ENCODE data around the gene AREG.
A peak's percentile ranks its signal among the peaks of the same experiment; 100 is the strongest.
"Not testable (repeated sequence)": the region's sequence is repeated elsewhere in the genome, so short reads cannot be mapped to it uniquely, and the experiment has no call there.

Gene AREG, protein sequence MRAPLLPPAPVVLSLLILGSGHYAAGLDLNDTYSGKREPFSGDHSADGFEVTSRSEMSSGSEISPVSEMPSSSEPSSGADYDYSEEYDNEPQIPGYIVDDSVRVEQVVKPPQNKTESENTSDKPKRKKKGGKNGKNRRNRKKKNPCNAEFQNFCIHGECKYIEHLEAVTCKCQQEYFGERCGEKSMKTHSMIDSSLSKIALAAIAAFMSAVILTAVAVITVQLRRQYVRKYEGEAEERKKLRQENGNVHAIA

DNA sequence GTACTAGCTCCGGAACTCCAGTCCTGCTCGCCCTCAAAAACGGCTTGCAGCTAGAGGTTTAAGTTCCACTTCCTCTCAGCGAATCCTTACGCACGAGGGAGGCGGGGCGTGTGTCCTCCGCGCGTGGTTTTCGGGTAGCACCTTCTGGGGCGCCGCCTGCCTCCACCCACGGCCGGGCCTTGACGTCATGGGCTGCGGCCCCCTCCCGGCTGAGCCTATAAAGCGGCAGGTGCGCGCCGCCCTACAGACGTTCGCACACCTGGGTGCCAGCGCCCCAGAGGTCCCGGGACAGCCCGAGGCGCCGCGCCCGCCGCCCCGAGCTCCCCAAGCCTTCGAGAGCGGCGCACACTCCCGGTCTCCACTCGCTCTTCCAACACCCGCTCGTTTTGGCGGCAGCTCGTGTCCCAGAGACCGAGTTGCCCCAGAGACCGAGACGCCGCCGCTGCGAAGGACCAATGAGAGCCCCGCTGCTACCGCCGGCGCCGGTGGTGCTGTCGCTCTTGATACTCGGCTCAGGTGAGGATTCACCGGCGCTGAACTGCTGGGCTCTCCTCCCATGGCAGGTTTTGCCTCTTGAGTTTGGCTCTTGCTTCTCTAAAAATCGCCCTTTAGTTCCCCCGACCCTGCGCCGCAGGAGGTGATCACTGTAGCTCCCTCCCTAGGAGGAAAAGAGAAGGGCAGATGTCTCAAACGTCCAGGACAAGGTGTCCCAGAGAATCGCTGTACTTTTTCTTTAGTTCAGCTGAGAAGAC is at the start of gene AREG:
AREG (plus strand) TSS at position 246 of the 752 bp plus-strand sequence; CDS start at position 456, 210 bp downstream.
- DNase-seq = peak; percentile 73

DNA sequence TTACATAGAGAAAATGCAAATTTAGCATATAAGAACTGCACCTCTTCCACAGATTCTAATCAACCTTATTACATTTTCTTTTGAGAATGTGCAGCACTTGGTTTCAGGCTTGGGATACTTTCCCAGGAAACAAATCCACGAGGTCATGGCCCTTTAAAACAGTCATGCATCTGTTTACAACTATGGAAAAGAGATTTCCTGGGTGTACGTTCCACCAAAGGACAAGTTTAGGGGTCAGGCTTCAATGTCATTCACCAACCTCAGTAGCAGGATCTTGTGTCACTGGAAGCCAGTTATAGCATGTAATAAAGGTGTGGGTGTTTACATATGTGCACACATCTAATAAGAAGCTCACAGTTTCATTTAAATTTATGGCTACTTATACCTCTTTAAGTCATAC is 49.3 kb upstream of the AREG start:
- no peak for DNase-seq

DNA sequence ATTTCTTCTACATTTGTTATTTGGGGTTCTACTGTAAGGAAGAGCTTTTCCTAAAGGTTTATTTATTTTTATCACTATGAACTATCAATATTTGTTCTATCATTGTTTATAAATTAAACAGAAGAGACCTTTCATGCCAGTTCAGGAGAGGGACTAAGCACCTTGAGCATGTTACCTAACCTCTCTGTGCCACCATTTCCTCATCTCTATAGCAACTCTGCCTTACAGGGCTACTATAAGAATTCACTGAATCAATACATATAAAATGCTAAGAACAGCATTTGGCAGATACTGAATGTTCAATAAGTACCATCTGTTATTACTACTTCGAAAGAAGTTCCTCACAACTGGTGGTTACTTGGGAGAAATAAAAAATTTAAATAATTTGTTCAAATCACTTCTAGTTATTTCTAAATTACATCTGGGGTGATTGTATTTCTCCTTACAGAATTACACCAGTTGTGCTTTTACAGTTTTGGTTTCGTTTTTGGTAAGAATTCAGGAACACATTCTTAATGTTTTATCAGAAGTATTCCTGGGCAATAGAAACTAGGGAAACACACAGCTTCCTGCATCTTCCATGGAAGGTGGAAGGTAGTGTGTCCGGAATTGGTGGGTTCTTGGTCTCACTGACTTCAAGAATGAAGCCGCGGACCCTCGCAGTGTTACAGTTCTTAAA is 47.0 kb upstream of the AREG start:
- DNase-seq = no peak

DNA sequence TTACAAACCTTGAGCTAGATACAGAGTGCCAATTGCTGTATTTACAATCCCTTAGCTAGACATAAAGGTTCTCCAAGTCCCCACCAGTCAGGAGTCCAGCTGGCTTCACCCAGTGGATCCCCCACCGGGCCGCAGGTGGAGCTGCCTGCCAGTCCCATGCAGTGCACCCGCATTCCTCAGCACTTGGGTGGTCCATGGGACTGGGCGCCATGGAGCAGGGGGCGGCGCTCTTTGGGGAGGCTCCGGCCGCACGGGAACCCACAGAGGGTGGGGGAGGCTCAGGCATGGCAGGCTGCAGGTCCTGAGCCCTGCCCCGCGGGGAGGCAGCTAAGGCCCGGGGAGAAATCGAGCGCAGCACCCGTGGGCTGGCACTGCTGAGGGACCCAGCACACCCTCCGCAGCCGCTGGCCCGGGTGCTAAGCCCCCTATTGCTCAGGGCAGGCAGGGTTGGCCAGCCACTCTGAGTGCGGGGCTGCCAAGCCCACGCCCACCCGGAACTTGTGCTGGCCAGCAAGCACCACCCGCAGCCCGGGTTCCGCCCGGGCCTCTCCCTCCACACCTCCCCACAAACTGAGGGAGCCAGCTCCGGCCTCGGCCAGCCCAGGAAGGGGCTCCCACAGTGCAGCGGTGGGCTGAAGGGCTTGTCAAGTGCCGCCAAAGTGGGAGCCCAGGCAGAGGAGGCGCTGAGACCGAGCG is 45.9 kb upstream of the AREG start:
- not testable (repeated sequence) for DNase-seq

DNA sequence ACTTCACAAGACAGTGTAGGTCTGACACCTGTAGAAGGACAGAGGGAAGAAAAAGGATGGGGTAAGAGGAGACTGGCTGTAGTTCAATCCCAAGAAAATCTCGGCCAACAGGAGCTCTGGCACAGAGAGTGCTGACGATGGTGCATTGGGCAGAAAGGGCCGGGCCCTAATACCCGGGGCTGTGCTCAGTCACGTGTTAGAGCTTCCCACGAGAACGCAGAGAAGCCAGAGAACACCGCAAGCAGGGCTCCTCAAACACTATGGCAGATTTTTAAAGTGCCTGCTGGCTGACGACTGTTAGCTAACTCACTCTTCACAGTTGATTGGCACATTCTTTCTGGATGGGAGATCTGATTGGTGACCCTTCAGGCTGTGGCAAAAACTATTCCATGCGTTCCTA is 44.5 kb upstream of the AREG start:
- DNase-seq = no peak

DNA sequence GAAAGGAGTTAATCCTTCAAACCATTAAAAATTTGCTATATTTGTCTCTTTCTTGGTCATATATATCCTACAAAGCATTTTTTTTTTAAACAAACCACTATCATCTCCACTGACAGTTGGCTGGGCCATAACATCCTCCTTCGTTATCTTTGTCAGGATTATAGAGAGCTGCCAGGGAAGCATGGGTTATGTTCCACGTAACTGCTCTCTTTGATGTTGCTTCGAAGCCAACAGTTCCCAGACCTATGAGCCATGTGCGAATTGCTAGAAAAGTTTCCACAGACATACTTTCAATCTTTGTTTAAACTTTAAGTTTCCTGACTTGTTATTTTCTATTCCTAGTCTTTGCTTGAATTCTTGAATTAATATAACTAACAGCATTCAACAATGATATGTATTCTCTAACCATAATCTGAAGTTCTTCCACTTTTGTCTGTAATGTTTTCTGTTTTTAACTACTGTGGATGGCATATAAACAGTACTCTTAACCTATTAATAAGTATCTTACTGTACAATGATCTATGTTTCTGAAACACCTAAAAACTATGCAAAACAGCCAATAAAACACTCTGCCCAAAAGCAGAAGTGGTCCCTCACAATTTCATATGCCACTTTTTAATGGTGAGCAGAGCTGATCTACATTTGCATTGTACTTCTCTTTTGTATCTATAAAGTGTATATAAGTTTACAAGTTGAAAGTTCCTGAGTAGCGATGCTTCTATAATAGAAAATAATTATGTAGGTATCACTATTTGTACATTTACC is 42.1 kb upstream of the AREG start:
- no peak for DNase-seq

DNA sequence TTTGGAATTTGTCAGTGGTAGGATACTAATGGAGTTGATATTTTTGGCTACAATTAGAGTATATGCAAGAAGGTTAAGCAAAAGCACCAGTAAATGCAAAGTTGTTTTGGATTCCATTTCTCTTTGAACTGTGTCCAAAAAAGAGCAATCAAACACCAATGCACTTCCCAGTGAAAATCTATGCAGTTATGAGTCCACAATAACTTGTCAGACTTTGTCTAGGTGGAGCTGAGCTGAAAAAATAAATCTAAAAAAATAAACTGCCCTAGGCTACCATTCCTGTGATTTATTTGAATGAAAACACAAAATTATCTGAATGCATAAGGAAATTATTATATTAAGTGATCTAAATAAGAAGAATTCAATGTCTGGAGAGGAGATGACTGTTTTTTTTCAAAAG is 37.0 kb upstream of the AREG start:
- DNase-seq = no peak

DNA sequence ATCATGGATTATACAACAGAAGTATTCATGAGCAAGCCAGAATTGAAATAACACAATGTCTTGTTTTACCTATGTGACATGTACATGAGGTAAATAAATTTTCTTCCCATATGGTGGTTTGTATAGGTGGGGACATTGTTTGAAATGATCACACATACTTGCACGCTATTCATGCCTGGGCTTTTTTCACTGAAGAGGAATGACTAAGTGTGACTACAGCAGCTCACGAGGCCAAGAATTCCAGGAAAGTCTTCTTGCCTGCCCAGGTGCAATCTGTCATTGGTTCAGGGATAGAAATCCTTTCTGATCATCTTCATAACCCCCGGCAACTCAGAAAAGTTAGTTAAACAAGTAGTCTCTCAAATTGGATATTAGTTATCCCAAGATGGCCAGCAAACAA is 36.3 kb upstream of the AREG start:
- no peak for DNase-seq

DNA sequence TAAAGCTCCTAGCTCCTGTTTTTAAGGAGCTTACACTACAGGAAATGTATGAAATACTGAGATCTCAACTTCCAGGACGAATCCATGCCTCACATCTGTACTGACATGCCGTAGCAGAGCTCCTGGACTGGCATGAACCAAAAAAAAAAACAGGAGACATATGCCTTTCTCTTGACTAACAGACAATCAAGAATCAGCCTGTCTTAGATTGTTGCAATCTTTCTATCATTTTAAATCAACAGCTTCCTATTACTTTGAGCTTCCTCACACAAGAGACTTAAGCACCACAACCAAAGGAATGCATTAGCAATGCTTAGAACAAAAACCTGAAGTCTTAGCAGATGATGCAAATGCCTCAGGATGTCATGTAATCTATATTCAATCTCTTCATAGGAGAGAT is 34.7 kb upstream of the AREG start:
- no peak for DNase-seq

DNA sequence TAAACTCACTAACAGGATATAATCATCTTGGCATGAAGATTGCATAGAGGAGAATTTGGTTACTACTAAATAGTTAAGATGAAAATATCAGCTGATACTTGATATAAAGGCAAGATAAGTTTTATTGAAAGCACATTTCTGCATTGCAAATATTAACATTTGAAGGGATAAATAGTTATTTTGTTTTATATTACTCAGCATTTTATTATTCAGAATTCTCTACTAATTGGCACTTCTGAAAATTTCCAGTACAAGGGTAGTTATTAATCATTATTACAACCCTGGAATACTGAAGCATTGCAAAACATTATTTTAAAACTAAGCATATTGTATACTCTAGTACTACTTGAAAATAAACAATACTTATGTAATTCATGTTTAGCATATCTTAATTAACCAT is 32.7 kb upstream of the AREG start:
- DNase-seq = no peak

DNA sequence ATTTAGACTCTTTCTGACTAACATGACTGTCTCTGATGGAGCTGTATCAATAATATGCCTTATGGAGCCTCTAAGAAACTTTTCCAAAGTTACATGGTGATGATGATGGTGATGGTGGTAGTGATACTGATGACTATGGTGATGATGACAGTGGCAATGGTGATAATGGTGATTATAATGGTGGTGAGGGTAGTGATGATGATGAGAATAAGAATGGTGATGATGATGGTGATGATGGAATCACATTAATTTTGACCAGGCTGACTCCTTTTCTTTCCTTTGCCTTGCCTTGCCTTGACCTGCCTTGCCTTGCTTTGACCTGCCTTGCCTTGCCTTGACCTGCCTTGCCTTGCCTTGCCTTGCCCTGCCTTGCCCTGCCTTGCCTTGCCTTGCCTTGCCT is 31.7 kb upstream of the AREG start:
- DNase-seq = no peak

DNA sequence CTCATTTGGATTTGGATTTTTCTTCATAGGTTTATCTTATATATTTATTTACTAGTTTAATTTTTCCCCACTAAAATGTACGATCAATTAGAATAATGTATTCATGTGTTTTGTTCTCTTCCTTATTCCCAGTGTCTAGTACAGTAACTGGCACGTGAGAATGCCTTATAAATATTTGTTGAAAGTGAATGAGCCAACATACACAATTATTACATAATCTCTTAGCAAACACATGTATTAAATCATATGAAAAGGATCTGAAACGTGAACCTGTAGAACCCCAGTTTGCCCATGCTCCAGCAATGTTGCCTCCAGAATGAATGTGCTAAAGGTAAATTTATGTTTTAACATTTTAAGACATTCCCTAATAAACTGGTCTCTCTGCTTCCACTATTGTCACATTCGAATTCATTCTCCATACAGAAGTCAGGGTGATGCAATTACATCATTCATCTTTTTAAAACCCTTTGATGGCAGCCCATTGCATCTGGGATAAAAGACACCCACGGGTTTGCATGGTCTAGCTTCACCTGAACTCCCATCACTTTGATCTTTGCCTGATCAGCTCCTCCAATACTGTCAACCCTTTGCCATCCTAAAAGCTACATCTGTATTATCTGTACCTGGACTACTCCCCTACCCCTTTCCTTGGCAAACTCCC is 30.7 kb upstream of the AREG start:
- DNase-seq = no peak

DNA sequence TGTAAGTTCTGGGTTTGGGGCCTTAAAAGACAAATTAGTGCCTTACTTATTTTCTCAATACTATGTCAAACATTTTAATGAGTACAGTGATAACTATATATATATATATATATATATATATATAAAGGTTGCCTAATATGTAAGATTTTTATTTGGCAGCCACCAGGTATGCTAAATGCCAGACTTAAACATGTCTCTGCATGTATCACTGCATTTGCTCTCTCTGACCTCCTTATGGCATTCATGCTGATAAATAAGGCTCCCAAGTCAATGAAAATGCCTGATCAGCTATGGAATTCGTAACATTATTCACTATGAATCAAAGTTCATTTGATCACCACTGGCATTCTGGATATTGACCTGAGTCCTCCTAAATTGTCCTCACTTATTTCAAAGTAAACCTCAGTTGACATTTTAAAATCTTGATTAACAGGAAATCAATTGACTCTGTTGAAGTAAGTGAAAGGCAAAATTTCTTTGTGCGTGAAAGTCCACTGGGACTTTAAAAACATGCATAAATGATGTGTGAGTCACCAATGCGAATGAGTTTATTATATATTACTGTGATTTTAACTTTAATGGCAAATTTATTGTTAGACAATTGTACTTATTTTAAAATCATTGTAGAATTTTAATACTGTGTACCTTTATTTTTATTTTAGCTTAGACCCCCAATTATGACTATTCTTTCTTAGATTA is 29.2 kb upstream of the AREG start:
- DNase-seq = no peak

DNA sequence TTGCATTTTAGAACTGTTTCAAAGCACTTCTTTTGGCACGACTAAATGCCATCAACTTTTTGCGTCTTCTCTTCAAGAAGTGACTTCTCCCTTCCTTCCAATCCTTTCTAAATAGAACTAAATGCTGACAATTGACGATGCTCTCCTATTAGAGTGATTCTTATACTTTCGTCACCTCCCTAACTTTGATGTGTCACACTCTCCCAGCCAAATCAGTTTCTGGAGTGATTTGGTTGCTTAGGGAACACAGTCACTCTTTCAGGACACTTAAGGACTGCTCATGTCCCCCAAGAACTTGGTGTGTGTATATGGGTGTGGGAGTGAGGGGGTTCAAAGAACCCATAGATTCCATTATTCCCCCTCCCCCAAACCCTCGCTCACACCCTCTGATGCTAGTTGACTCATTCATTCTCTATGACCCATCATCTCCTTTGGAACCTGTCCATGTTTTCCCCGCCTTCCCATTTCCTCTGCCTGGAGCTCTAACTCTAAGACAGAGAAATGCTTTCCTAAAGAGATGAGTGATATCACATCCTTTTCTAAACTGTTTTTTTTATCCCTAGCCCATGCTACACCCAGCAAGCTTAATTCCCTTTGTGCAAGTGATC is 26.8 kb upstream of the AREG start:
- no peak for DNase-seq

DNA sequence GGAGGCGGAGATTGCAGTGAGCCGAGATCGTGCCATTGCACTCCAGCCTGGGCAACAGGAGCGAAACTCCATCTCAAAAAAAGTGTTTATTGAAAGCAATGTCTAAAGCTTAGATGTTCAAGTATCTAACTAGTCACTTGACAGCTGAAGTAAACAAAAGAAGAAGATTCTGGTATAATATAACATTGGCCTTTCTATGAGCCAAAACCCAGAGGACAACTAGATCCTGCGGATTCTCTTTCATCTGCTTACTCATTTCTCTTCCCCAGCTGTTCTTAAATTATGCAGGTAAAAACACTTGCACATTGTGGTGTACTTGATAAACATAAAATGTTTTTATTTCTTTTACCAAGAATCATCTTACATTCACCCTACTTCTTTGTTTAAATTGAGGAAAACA is 24.1 kb upstream of the AREG start:
- no peak for DNase-seq

DNA sequence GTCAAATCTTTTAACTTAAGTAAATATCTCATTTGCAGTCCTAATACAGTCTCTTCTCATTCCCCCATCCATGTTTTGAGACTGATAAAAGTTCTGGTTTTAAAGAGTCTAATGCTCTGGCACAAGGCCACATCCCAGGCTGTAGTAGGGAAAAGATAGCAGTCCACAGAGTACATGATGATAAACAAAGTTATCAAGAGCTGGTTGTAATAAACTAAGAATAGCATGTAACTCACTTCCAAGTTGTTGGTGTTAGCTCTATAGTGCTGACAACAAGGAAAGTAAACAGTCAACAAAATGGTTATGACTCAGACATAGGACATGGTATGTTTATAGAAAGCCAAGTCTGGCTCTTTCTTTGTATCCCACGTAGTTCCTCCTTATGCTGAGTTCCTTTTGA is 21.8 kb upstream of the AREG start:
- no peak for DNase-seq

DNA sequence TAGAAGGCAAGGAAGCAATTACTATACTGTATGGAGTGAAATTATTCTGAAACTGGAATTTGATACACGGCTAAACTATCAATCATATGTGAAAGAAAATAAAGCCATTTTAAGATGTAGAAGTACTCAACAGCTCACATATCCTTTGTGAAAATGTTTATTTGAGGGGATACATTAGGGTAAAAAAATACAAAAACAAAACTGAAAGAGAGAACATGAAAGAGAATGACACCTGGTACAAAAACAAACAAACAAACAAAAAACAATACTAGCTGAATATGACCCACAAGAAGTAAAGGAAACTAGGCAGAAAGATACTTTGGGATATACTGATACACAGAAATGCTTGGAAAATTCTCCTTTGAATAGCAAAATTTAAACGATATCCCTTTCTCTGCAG is 20.8 kb upstream of the AREG start:
- DNase-seq = no peak

DNA sequence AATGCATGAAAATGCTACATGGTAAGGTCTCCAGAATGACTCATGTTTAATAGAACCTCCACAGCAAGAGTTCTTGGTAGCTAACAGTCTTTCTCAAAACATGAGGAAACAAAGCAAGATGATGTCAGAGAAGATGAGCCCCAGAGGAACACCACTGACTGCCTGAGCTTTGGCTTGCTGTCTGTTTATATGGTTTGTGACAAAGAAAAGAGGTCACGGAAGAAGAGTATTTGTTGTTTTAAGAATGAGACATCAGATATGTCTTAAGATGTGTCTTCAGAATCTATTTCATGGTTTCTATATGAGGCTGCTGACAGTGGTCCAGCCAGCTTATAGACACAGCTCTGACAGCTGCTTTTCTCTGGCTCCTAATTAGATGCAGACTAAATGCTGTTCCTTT is 18.8 kb upstream of the AREG start:
- DNase-seq = no peak

DNA sequence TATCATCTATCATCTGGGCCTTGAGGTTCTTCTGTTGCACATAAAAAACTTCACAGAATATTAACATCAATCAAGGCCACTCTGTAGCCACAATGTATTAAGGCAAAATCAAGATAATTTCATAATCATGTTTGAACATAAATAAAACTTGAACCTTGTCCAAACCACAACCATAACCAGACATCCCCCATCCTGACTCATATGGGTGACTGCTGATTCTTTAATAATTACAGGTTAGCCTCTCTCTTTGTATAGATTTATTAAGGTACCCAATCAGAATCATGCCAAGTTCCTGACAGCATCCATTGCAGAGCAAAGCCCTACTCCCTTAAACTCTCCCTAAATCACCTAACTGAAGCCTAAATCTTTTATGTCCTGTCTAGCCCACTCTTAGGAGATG is 16.7 kb upstream of the AREG start:
- DNase-seq = no peak

DNA sequence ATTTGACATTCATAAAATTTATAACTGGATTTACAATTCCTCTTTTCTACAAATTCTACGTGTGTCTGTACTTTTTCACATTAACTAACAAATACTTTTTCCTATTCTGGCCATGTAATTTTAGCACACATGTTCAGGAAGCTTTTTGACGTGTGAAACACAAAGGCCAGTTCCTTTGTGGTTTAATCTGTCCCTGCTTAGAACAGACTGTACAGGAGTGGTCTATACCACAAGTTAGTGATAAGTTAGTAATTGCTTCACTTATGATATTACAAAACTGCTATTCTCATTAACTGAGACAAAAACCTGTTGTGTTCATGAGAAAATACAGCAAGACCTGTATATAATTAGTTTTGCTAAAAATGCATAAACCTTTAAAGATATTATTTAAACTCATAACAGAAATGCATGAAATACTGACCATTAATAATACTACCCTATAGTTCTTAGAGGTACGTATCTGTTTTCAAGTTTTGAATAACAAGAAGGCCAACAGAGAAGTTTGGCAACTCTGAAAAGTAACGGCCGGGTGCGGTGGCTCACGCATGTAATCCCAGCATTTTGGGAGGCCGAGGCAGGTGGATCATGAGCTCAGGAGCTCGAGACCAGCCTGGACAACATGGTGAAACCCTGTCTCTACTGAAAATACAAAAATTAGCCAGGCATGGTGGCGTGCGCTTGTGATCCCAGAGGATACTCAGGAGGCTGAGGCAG is 13.7 kb upstream of the AREG start:
- no peak for DNase-seq

DNA sequence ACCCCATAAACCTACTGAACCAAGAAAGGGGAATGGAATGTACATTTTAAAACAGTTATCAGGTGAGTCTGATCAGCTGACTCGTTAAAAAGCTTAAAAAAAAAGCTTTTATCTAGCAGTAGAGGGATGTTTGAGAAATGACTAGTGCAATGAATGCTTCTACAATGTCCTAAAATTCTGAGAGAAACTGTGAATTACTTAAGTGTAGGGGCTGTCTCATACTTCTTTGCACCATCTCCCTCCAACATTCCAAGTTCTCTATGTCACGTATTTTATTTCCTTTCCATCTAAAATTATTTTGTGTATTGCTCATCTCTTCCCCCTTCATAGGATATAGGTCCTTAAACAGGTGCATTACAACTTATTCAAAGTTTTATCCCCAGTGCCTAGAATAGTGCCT is 11.9 kb upstream of the AREG start:
- no peak for DNase-seq

Measured in RPMI8226 (cell line).